HG03521 (cell line): Measurements from ENCODE around the gene FGB.
A peak's percentile ranks its signal among the peaks of the same experiment; 100 is the strongest.

Experiments used
- ATAC-seq: cut with Tn5 transposase; IDR thresholded peaks from one replicate; pipeline ENCODE4 v1.9.1; 2021; ENCODE audit warnings: mild to moderate bottlenecking, moderate library complexity; ENCODE audit not compliant: unreplicated experiment

FGB gene

GRCh38 chr4:154617820-154618317 is 55.1 kb downstream of the FGB start:
- no peak for ATAC-seq

GRCh38 chr4:154618708-154619315 is 56.0 kb downstream of the FGB start:
- ATAC-seq = peak; percentile 58

DNA sequence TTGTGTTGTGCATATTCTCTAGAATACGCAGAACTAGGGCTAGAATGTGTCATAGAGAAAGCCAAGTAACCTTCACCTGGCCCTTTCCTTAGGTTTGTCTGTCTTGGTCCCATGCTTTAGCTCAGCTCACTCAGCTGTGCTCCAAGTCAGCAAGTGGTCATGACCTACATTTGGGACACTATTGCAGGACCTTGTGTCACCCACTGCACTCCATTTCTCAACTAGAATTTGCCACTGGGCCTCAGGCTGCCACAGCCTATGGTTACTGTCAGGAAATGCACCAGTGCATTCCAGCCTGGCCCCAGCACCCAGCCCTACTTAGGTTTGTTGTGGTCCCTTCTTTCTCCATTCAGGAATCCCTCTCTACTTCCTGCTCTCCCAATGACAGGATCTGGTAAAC is 57.3 kb downstream of the FGB start:
- ATAC-seq = no peak
